ENCODE data around the gene SH3PXD2A.

The SH3PXD2A gene

DNA sequence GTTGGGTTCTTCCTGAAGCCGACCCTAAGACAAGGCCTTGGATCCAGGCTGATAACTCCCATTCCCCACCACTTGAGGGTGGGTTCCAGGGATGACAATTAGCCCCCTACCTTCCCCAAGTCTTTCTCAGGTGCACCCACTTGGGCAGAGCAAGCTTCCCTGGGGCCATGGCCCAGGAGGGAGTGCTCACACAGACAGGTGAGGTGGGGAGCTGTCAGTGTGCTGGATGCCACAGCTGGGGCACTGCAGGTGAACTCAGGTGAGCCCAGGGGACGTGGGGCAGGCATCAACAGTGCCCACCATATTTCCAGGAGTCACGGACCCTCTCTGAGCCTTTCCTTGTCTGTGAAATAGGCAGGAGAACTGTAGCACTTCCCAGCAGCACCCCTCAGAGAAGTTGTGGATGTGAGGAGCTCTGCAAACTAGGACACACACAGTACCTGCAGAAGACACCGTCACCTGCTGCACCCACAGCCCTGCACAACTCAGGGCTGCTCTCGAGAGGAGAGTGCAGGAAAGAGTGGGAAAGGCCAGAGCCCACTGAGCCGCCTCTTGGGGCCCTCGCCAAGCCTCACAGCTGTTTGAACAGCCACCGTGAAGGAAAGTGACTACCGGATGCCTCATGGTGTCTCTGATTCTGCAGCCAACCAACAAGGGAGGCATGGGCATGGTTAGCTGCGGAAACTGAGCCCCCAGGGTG, 17.9 kb downstream of the SH3PXD2A start:
- no peak overlapping the region for H2AFZ ChIP-seq
- H3K4me2 ChIP-seq (ENCODE audit: low read length), result no peak overlapping the region
- H3K4me3 ChIP-seq (ENCODE audit: low read depth, low read length), result no peak overlapping the region
- H3K9ac ChIP-seq, result no peak overlapping the region
- no peaks in the 10 kb centered on the region for H3K4me1 ChIP-seq
- H3K79me2 ChIP-seq, result no peaks in the 10 kb centered on the region
- H3K36me3 ChIP-seq (ENCODE audit: control insufficient read depth, insufficient read depth, low read length), result no peaks in the 10 kb centered on the region
- H3K9me3 ChIP-seq (ENCODE audit: control insufficient read depth, low read length), result no peaks in the 10 kb centered on the region
- H3K27me3 ChIP-seq (ENCODE audit: control insufficient read depth, insufficient read depth, low read length), result no peaks in the 10 kb centered on the region
- no peak overlapping the region for H3K27ac ChIP-seq
- TF ChIP-seq, protein P1, sequence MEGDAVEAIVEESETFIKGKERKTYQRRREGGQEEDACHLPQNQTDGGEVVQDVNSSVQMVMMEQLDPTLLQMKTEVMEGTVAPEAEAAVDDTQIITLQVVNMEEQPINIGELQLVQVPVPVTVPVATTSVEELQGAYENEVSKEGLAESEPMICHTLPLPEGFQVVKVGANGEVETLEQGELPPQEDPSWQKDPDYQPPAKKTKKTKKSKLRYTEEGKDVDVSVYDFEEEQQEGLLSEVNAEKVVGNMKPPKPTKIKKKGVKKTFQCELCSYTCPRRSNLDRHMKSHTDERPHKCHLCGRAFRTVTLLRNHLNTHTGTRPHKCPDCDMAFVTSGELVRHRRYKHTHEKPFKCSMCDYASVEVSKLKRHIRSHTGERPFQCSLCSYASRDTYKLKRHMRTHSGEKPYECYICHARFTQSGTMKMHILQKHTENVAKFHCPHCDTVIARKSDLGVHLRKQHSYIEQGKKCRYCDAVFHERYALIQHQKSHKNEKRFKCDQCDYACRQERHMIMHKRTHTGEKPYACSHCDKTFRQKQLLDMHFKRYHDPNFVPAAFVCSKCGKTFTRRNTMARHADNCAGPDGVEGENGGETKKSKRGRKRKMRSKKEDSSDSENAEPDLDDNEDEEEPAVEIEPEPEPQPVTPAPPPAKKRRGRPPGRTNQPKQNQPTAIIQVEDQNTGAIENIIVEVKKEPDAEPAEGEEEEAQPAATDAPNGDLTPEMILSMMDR (IDR thresholded peaks at IDR 0.05), result no peak

DNA sequence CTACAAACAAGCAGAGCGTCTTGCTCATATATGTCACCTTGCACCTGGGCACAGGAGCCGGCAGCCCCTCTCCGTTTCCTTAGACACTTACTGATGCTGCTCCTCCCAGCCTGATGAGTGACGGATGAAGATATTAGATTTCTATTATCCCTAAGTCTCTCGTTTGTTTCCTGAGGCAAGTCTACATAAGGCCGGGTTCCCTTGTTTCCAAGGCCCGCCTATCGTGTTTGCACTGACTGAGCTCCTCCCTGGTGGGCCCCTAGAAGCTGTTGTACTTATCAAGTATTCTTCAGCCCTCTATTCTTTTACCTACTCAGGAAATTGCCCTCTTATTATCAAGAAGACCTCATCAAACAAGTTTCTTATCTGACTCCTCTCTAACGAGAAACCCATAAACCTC, 18.5 kb downstream of the SH3PXD2A start:
- Histone ChIP-seq H3K4me2 (ENCODE audit: low read length) (no peak overlapping the region), H3K9me3 (ENCODE audit: control insufficient read depth, low read length) (no peaks in the 10 kb centered on the region), H3K9ac (no peak overlapping the region), H3K4me1 (no peaks in the 10 kb centered on the region), H3K36me3 (ENCODE audit: control insufficient read depth, insufficient read depth, low read length) (no peaks in the 10 kb centered on the region), H3K79me2 (no peaks in the 10 kb centered on the region), H3K4me3 (ENCODE audit: low read depth, low read length) (no peak overlapping the region), H3K27me3 (ENCODE audit: control insufficient read depth, insufficient read depth, low read length) (no peaks in the 10 kb centered on the region), H2AFZ (no peak overlapping the region), H3K27ac (no peak overlapping the region)
- TF ChIP-seq, protein P1 (IDR thresholded peaks at IDR 0.05), result no peak

DNA sequence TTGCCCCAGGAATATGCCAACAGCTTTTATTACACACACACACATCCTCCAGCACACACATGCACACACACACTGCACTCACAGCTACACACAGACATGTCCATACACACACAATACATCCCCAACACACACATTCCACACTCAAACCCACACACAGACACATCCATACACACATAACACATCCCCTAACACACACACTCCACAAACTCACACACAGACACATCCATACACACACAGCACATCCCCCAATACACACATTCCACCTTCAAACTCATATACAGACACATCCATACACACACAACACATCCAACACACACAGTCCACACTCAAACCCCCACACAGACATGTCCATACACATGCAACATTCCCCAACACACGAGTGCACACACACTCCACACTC, 19.1 kb downstream of the SH3PXD2A start:
- Histone ChIP-seq H3K79me2 (no peaks in the 10 kb centered on the region), H3K36me3 (ENCODE audit: control insufficient read depth, insufficient read depth, low read length) (no peaks in the 10 kb centered on the region), H3K9ac (no peak overlapping the region), H2AFZ (no peak overlapping the region), H3K27me3 (ENCODE audit: control insufficient read depth, insufficient read depth, low read length) (no peaks in the 10 kb centered on the region), H3K4me2 (ENCODE audit: low read length) (no peak overlapping the region), H3K4me1 (no peaks in the 10 kb centered on the region), H3K4me3 (ENCODE audit: low read depth, low read length) (no peak overlapping the region), H3K27ac (no peak overlapping the region), H3K9me3 (ENCODE audit: control insufficient read depth, low read length) (no peaks in the 10 kb centered on the region)
- TF ChIP-seq, protein P1 (IDR thresholded peaks at IDR 0.05), result no peak

DNA sequence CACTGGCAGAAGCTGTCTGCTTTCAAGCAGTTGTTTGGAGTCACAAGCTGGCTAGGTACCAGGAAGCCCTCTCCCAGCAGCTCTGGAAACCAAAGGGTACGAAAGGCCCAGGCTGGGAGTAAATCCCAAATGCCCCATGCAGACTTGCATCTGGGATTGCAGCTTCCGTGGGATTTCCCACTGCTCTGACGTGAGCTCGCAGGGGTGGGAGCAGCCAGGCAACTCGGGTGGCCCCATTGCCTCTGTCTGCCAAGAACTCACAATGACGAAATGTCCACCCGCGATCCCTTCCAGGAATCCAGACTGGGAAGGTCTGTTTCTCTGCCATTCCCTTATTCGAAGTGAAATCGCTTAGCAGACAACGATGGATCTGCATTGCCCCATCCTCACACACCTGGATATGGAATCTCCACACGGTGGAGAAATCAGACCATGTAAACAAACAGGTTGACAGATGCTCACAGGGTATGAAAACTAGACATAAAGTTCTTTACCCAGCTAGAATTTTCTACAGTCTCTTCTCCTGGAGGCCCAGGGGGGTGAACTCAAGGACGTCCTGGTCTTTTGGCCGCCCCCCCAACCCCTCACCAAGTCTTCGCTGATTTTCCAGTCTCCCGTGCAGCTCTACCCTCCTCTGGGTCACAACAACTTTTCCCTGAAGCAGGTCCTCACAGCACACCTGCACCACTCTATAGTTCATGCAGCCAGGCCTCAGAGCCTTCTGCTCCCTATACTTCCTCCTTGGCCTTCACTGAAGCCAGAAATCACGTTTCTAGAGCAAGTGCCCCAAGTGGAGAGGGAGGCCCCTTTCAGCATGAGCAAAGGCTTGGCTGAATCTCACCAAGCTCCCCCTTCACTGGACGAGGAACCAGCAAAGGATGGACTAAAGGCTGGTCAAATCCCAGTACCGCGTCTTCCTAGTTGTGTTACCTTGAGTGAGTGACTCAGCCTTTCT, 20.0 kb downstream of the SH3PXD2A start:
- Histone ChIP-seq H3K9ac (no peak overlapping the region), H3K4me1 (no peaks in the 10 kb centered on the region), H3K9me3 (ENCODE audit: control insufficient read depth, low read length) (no peaks in the 10 kb centered on the region), H3K4me2 (ENCODE audit: low read length) (no peak overlapping the region), H3K79me2 (no peaks in the 10 kb centered on the region), H2AFZ (no peak overlapping the region), H3K4me3 (ENCODE audit: low read depth, low read length) (no peak overlapping the region), H3K36me3 (ENCODE audit: control insufficient read depth, insufficient read depth, low read length) (no peaks in the 10 kb centered on the region), H3K27me3 (ENCODE audit: control insufficient read depth, insufficient read depth, low read length) (no peaks in the 10 kb centered on the region), H3K27ac (peak overlapping the region; percentile 46)
- TF ChIP-seq, protein P1 (IDR thresholded peaks at IDR 0.05), result no peak

Measured in parathyroid adenoma (tissue), 2 donors.